Right lobe of liver (tissue), 6 donors: ENCODE results near the gene PRF1. TPM values are rescaled to one million over a fixed set of nuclear protein-coding genes. Genes with fewer than 3 reads are reported as not detected.
A peak's percentile ranks its signal among the peaks of the same experiment; 100 is the strongest.

Experiments used
- ATAC-seq, 4 donors: fragments of 200-7000 bp; cut with Tn5 transposase; one replicate each; pipeline ENCODE4 v1.9.1; 2020; ENCODE audit warnings: mild to moderate bottlenecking in 4 of 4, moderate library complexity in 4 of 4
- DNase-seq, 3 donors: peaks; one replicate each; pipeline ENCODE4 v3.0.0-alpha.2; 2020
- H3K27ac ChIP-seq, 3 donors: fragments of 200-600 bp; one replicate each; pipeline ENCODE4 v1.8.0; 2022
- H3K27me3 ChIP-seq, 2 donors: fragments of 200-600 bp; one replicate each; pipeline ENCODE4 v1.8.0; 2022
- H3K36me3 ChIP-seq, 4 donors: fragments of 200-600 bp; sonication (generic) in 1 of 4; one replicate each; pipeline versions ENCODE4 v1.5.1 to v1.8.0; 2017 to 2022; ENCODE audit warnings: control low read depth in 1 of 4
- H3K4me1 ChIP-seq, 4 donors: fragments of 200-600 bp; sonication (generic) in 1 of 4; one replicate each; pipeline versions ENCODE4 v1.5.1 to v1.8.0; 2017 to 2022; ENCODE audit warnings: control low read depth in 1 of 4
- H3K4me3 ChIP-seq, 3 donors: fragments of 200-600 bp; one replicate each; pipeline ENCODE4 v1.8.0; 2022
- H3K9me3 ChIP-seq, 4 donors: fragments of 200-600 bp; sonication (generic) in 1 of 4; one replicate each; pipeline versions ENCODE4 v1.5.1 to v1.8.0; 2017 to 2022; ENCODE audit warnings: control low read depth in 1 of 4
- CTCF ChIP-seq, 4 donors: fragments of 200-600 bp in 3 of 4; fragments of 450-650 bp in 1 of 4; IDR thresholded peaks; one replicate each; pipeline versions ENCODE4 v1.5.1 to v1.8.0; 2016 to 2022; ENCODE audit warnings: antibody characterized with exemption in 4 of 4, mild to moderate bottlenecking in 2 of 4
- POLR2A ChIP-seq: fragments of 450-650 bp; IDR thresholded peaks from one replicate; pipeline ENCODE4 v1.6.1; 2017; ENCODE audit warnings: antibody characterized with exemption, mild to moderate bottlenecking
- WGBS: methylation state at CpG from one replicate; pipeline ENCODE4 v1.1.6; 2018; ENCODE audit warnings: low coverage, low lambda C conversion rate; ENCODE audit not compliant: insufficient coverage; ENCODE audit errors: missing lambda C conversion rate; 5-methylcytosine and 5-hydroxymethylcytosine counted together
- intact Hi-C, 2 donors: fragments of 100-400 bp; cut with DNase I; formaldehyde crosslinking; loops; one replicate each; pipeline versions ENCODE4 v1.11.2 to v1.14.1; 2022
- total RNA-seq, 6 experiments: library from RNA; depleted of rRNA in 2 of 6; stranded (reverse); fragments of >200 nt in 2 of 6; fragmentation: NEBNext Ultra II Directional in 3 of 6; extraction: Animal tissue kit (Norgen Biotek cat#: 25700) in 3 of 6; gene quantifications; one replicate each; pipeline versions ENCODE4 v1.1.0 to v1.2.4, GENCODE V29; 2016 to 2023
- donor health status: DM: no; HTN: yes; CAD: no.
- donor health status: DM: no; HTN: no; CAD: no.
- donor health status: DM: no; HTN: no; CAD: no.
- donor health status: DM: no; HTN: yes; CAD: no.
- donor health status: DM: no; HTN: yes; CAD: no.

The PRF1 gene
- total RNA-seq, 6 experiments from 2014 or later: 1.7 to 6.5 (median 3.1) TPM

- WGBS: no CpG with 5 or more reads among the region's 16 CpGs
- Histone ChIP-seq H3K4me1 (peaks cover 0 to 8% (median 0%) of the 10 kb centered on the region in 4 donors), H3K36me3 (no peaks in the 10 kb centered on the region), H3K9me3 (no peaks in the 10 kb centered on the region), H3K27me3 (no peaks in the 10 kb centered on the region), H3K27ac (no peak overlapping the region), H3K4me3 (no peak overlapping the region)
- intact Hi-C loops: no loop called here
- DNase-seq (no peak), ATAC-seq (no peak)
- no peak for TF ChIP-seq POLR2A
These were observed 3.7 kb downstream of the PRF1 start for GRCh38 chr10:70598857-70599295.

- DNase-seq (no peak), ATAC-seq (no peak)
- Histone ChIP-seq H3K27ac (no peak overlapping the region), H3K27me3 (no peaks in the 10 kb centered on the region), H3K36me3 (no peaks in the 10 kb centered on the region), H3K4me3 (no peak overlapping the region), H3K4me1 (peaks cover 0 to 8% (median 0%) of the 10 kb centered on the region in 4 donors), H3K9me3 (no peaks in the 10 kb centered on the region)
- intact Hi-C loops: no loop called here
- TF ChIP-seq CTCF (IDR thresholded peaks at IDR 0.05) (no peak), POLR2A (no peak)
- WGBS: 95% methylated on average over 3 of the region's 34 CpGs
These were observed 4.4 kb downstream of the PRF1 start for GRCh38 chr10:70597856-70598815.

GRCh38 chr10:70596860-70597809, 5.4 kb downstream of the PRF1 start:
- intact Hi-C loops: no loop called here
- DNase-seq: no peak
- Histone ChIP-seq H3K27me3 (no peaks in the 10 kb centered on the region), H3K27ac (no peak overlapping the region), H3K4me3 (no peak overlapping the region), H3K36me3 (no peaks in the 10 kb centered on the region), H3K9me3 (no peaks in the 10 kb centered on the region), H3K4me1 (peaks cover 0 to 8% (median 0%) of the 10 kb centered on the region in 4 donors)
- TF ChIP-seq CTCF (IDR thresholded peaks at IDR 0.05): no peak
- TF ChIP-seq POLR2A: no peak
- WGBS: 90% methylated on average over 6 of the region's 8 CpGs
- ATAC-seq: no peak

GRCh38 chr10:70596110-70596798, 6.3 kb downstream of the PRF1 start:
- DNase-seq: peak in 2 of 3 donors; percentile 41 to 73
- intact Hi-C loops: no loop called here
- H3K36me3 ChIP-seq: no peaks in the 10 kb centered on the region
- peak in 3 of 4 donors; percentile 80 to 84 (median 83) for ATAC-seq
- no peak for TF ChIP-seq POLR2A
- TF ChIP-seq CTCF (IDR thresholded peaks at IDR 0.05): no peak
- 46% methylated on average over 7 of the region's 14 CpGs for WGBS
- H3K4me1 ChIP-seq: peaks cover 0 to 8% (median 0%) of the 10 kb centered on the region in 4 donors
- no peak overlapping the region for H3K4me3 ChIP-seq
- no peaks in the 10 kb centered on the region for H3K9me3 ChIP-seq
- no peaks in the 10 kb centered on the region for H3K27me3 ChIP-seq
- H3K27ac ChIP-seq: no peak overlapping the region
